B cell (primary cell): ENCODE data around the gene ATP2B3. TPM values are rescaled to one million over a fixed set of nuclear protein-coding genes. Genes with fewer than 3 reads are reported as not detected.

Experiments
- polyA plus RNA-seq: library from polyadenylated mRNA; depleted of rRNA; stranded (reverse); fragments of >200 nt; gene quantifications from 2 replicates; pipeline ENCODE4 v1.2.3, GENCODE V29; 2012
- total RNA-seq, 2 donors: library from RNA; stranded (reverse); fragments of 120-200 nt in 1 of 2; gene quantifications; 1 replicate in 1 of 2; 2 replicates in 1 of 2; pipeline versions ENCODE4 v1.2.3 to v1.2.4, GENCODE V29; 2013 to 2022

ATP2B3 gene
- total and polyA plus RNA-seq, 2 donors (not counting 1 experiment from before 2014, with no cell fraction given): not detected

Other genes starting within 250 kb of the ATP2B3 start
- gene PNMA6F, start 195.9 kb upstream of the ATP2B3 start, total RNA-seq: not detected in 2 replicates
- not detected in 2 replicates for gene PNMA6F, start 195.9 kb upstream of the ATP2B3 start, polyA plus RNA-seq
- 17.6 and 17.9 TPM in 2 replicates for gene ZNF275, start 183.5 kb upstream of the ATP2B3 start, total RNA-seq
- 8.8 and 16.4 TPM in 2 replicates for gene ZNF275, start 183.5 kb upstream of the ATP2B3 start, polyA plus RNA-seq
- gene PNMA6E, start 116.3 kb upstream of the ATP2B3 start, total RNA-seq: not detected in 2 replicates
- gene PNMA6E, start 116.3 kb upstream of the ATP2B3 start, polyA plus RNA-seq: not detected in 2 replicates
- gene ZFP92, start 106.2 kb upstream of the ATP2B3 start, total RNA-seq: 1.6 and 2.5 TPM in 2 replicates
- 0.17 and 0.24 TPM in 2 replicates for gene ZFP92, start 106.2 kb upstream of the ATP2B3 start, polyA plus RNA-seq
- 3.3 and 3.4 TPM in 2 replicates for gene TREX2, start 71.6 kb upstream of the ATP2B3 start, total RNA-seq
- 3.8 and 5.2 TPM in 2 replicates for gene TREX2, start 71.6 kb upstream of the ATP2B3 start, polyA plus RNA-seq
- 26.9 and 28.5 TPM in 2 replicates for gene HAUS7, start 47.1 kb upstream of the ATP2B3 start, total RNA-seq
- gene HAUS7, start 47.1 kb upstream of the ATP2B3 start, polyA plus RNA-seq: 25.2 and 32.1 TPM in 2 replicates
- not detected in 2 replicates for gene BGN, start 22.7 kb upstream of the ATP2B3 start, total RNA-seq
- gene BGN, start 22.7 kb upstream of the ATP2B3 start, polyA plus RNA-seq: not detected in 2 replicates
- gene CCNQ, start 81.5 kb downstream of the ATP2B3 start, total RNA-seq: 29.6 and 31.8 TPM in 2 replicates
- 40.8 and 66.0 TPM in 2 replicates for gene CCNQ, start 81.5 kb downstream of the ATP2B3 start, polyA plus RNA-seq
- gene DUSP9, start 129.6 kb downstream of the ATP2B3 start, total RNA-seq: not detected in 2 replicates
- gene DUSP9, start 129.6 kb downstream of the ATP2B3 start, polyA plus RNA-seq: not detected in 2 replicates
- gene PNCK, start 156.2 kb downstream of the ATP2B3 start, total RNA-seq: 0.99 TPM in 1 of 2 replicates, not detected in the other
- gene PNCK, start 156.2 kb downstream of the ATP2B3 start, polyA plus RNA-seq: 0.23 TPM in 1 of 2 replicates, not detected in the other
- gene SLC6A8, start 170.3 kb downstream of the ATP2B3 start, total RNA-seq: 1.8 and 2.9 TPM in 2 replicates
- gene SLC6A8, start 170.3 kb downstream of the ATP2B3 start, polyA plus RNA-seq: 0.49 and 1.3 TPM in 2 replicates
- gene BCAP31, start 206.7 kb downstream of the ATP2B3 start, total RNA-seq: 112 and 117 TPM in 2 replicates
- 59.5 and 78.0 TPM in 2 replicates for gene BCAP31, start 206.7 kb downstream of the ATP2B3 start, polyA plus RNA-seq
- gene ABCD1, start 207.2 kb downstream of the ATP2B3 start, total RNA-seq: 9.7 and 10.9 TPM in 2 replicates
- gene ABCD1, start 207.2 kb downstream of the ATP2B3 start, polyA plus RNA-seq: 12.2 and 14.5 TPM in 2 replicates
- gene PLXNB3, start 246.6 kb downstream of the ATP2B3 start, total RNA-seq: not detected in 2 replicates
- gene PLXNB3, start 246.6 kb downstream of the ATP2B3 start, polyA plus RNA-seq: 0.25 and 0.35 TPM in 2 replicates